ENCODE measurements around the gene SPSB4.

Gene SPSB4

GRCh38 chr3:141095546-141095937 lies 44.4 kb downstream of the SPSB4 start:
- Histone ChIP-seq H3K79me2 (ENCODE audit: insufficient read depth, low read depth) (no peaks in the 10 kb centered on the region), H4K20me1 (ENCODE audit: insufficient read depth) (no peaks in the 10 kb centered on the region), H3K4me3 (IDR thresholded peaks at IDR 0.05; ENCODE audit: insufficient read depth, low read depth, low read length) (no peak overlapping the region), H3K9ac (no peak overlapping the region), H2AFZ (ENCODE audit: low read depth) (no peak overlapping the region), H3K27ac (no peak overlapping the region), H3K36me3 (ENCODE audit: insufficient read depth) (no peaks in the 10 kb centered on the region), H3K4me2 (no peak overlapping the region), H3K27me3 (ENCODE audit: insufficient read depth, low read depth) (no peaks in the 10 kb centered on the region), H3K4me1 (ENCODE audit: low read depth, poor library complexity, severe bottlenecking) (peaks cover 12% of the 10 kb centered on the region)
- no peak for TF ChIP-seq CTCF (conservative IDR thresholded peaks at IDR 0.05; ENCODE audit: low read depth, low read length)

GRCh38 chr3:141096164-141096563 lies 45.0 kb downstream of the SPSB4 start:
- H3K4me2 ChIP-seq, result no peak overlapping the region
- TF ChIP-seq CTCF (conservative IDR thresholded peaks at IDR 0.05; ENCODE audit: low read depth, low read length), result no peak
- no peaks in the 10 kb centered on the region for H3K27me3 ChIP-seq (ENCODE audit: insufficient read depth, low read depth)
- no peak overlapping the region for H2AFZ ChIP-seq (ENCODE audit: low read depth)
- no peaks in the 10 kb centered on the region for H3K79me2 ChIP-seq (ENCODE audit: insufficient read depth, low read depth)
- H3K4me1 ChIP-seq (ENCODE audit: low read depth, poor library complexity, severe bottlenecking), result peaks cover 9% of the 10 kb centered on the region
- no peak overlapping the region for H3K4me3 ChIP-seq (IDR thresholded peaks at IDR 0.05; ENCODE audit: insufficient read depth, low read depth, low read length)
- H3K9ac ChIP-seq, result no peak overlapping the region
- no peaks in the 10 kb centered on the region for H4K20me1 ChIP-seq (ENCODE audit: insufficient read depth)
- H3K27ac ChIP-seq, result no peak overlapping the region
- no peaks in the 10 kb centered on the region for H3K36me3 ChIP-seq (ENCODE audit: insufficient read depth)

GRCh38 chr3:141096981-141097380 lies 45.8 kb downstream of the SPSB4 start:
- Histone ChIP-seq H3K27me3 (ENCODE audit: insufficient read depth, low read depth) (no peaks in the 10 kb centered on the region), H3K4me3 (IDR thresholded peaks at IDR 0.05; ENCODE audit: insufficient read depth, low read depth, low read length) (no peak overlapping the region), H3K36me3 (ENCODE audit: insufficient read depth) (no peaks in the 10 kb centered on the region), H3K4me1 (ENCODE audit: low read depth, poor library complexity, severe bottlenecking) (peaks cover under 1% of the 10 kb centered on the region), H2AFZ (ENCODE audit: low read depth) (no peak overlapping the region), H3K79me2 (ENCODE audit: insufficient read depth, low read depth) (no peaks in the 10 kb centered on the region), H3K9ac (no peak overlapping the region), H3K4me2 (no peak overlapping the region), H4K20me1 (ENCODE audit: insufficient read depth) (no peaks in the 10 kb centered on the region), H3K27ac (no peak overlapping the region)
- TF ChIP-seq CTCF (conservative IDR thresholded peaks at IDR 0.05; ENCODE audit: low read depth, low read length), result no peak

- Histone ChIP-seq H2AFZ (ENCODE audit: low read depth) (no peak overlapping the region), H4K20me1 (ENCODE audit: insufficient read depth) (no peaks in the 10 kb centered on the region), H3K4me3 (IDR thresholded peaks at IDR 0.05; ENCODE audit: insufficient read depth, low read depth, low read length) (no peak overlapping the region), H3K4me2 (no peak overlapping the region), H3K79me2 (ENCODE audit: insufficient read depth, low read depth) (no peaks in the 10 kb centered on the region), H3K27me3 (ENCODE audit: insufficient read depth, low read depth) (no peaks in the 10 kb centered on the region), H3K27ac (no peak overlapping the region), H3K9ac (no peak overlapping the region), H3K36me3 (ENCODE audit: insufficient read depth) (no peaks in the 10 kb centered on the region), H3K4me1 (ENCODE audit: low read depth, poor library complexity, severe bottlenecking) (no peaks in the 10 kb centered on the region)
- no peak for TF ChIP-seq CTCF (conservative IDR thresholded peaks at IDR 0.05; ENCODE audit: low read depth, low read length)
These were observed 49.0 kb downstream of the SPSB4 start for GRCh38 chr3:141100112-141100511.
